ENCODE data around the gene ELFN1. TPM values are rescaled to one million over a fixed set of nuclear protein-coding genes. Genes with fewer than 3 reads are reported as not detected.
"Not testable (repeated sequence)": the region's sequence is repeated elsewhere in the genome, so short reads cannot be mapped to it uniquely, and the experiment has no call there.

Gene ELFN1
- total RNA-seq, 2 donors from 2014 or later = 0.11 TPM; not detected in 1

DNA sequence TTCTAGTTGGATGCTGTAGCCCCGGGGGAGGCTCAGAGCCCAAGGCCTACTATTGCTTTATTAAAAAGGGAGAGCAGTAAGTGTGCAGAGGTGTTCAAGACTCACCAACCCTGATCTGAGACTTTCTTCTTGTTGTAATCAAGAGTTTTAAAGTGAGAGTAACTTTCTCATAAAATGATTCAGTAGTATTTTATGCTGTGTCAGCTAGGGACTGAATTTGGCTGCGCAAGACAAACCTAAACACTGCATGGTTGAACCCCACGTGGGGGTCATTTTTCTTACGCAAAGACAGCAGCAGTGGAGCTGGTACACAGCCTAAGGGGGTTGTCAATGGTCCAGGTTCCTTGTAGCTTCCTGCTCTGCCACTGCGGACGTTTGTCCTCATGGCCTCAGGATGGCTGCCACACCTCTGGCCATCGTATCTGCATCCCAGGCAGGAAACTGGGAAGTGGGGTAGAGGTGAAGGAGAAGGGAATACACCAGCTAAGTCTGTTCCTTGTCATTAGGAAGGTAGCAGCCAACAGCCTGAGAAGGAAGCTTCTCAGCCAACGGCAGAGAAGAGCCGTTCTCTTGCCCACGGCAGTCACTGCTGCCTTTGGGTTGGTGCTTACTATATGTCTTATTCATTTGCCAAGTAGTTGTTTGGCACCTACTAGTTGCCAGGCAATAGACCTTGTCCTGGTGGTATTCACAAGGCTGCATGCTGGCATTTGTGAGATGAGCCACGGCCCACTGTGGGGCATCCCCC is 44.7 kb downstream of the ELFN1 start:
- H3K27me3 Mint-ChIP-seq = peaks cover 0 to 8% of the 10 kb centered on the region in 2 donors
- DNase-seq (ENCODE audit: low spot score) = no peak
- H3K4me1 Mint-ChIP-seq (ENCODE audit: low read depth in 2 of 2) = no peaks in the 10 kb centered on the region
- no peak overlapping the region for H3K4me3 Mint-ChIP-seq
- no peaks in the 10 kb centered on the region for H3K9me3 Mint-ChIP-seq
- H3K36me3 Mint-ChIP-seq = no peaks in the 10 kb centered on the region
- no peak for ATAC-seq
- no peak overlapping the region for H3K27ac Mint-ChIP-seq

DNA sequence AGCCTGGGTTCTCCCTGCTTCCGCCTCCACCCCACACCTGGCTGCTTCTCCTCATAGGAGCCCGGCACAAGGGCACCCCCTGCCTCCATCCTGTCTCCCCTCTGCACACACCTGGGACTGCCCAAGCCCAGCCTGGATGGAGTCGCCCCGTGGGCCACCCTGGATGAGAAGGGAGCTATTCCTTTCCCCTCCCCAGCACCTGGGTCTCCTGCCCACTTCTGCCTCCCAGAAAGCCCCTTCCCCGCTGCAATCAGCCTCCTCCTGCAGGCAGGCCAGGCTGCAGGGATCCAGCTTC is 45.2 kb downstream of the ELFN1 start:
- Mint-ChIP-seq H3K27ac (no peak overlapping the region), H3K4me1 (ENCODE audit: low read depth in 2 of 2) (no peaks in the 10 kb centered on the region), H3K9me3 (no peaks in the 10 kb centered on the region), H3K27me3 (peaks cover 0 to 8% of the 10 kb centered on the region in 2 donors), H3K36me3 (no peaks in the 10 kb centered on the region), H3K4me3 (no peak overlapping the region)
- no peak for ATAC-seq
- DNase-seq (ENCODE audit: low spot score) = no peak

DNA sequence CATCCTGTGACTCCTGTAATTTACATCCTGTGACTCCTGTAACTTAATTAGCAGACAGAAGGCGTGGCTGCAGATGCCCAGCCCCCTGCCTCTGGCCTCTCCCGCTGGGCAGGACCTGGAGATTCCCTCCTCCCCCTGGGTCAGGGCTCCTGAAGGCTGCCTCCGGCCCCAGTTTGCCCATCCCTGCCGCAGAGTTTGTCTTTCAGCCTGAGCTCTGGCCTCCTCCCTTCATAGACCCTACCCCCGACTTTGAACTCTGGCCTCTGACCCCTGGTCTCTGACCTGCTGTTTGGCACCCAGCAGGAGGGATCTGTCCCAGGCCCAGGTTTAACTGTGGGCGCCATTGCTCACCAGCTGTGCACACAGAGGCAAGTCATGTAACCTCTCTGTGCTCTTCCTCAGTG is 45.6 kb downstream of the ELFN1 start:
- no peak overlapping the region for H3K27ac Mint-ChIP-seq
- H3K9me3 Mint-ChIP-seq = no peaks in the 10 kb centered on the region
- no peaks in the 10 kb centered on the region for H3K36me3 Mint-ChIP-seq
- H3K27me3 Mint-ChIP-seq = peaks cover 0 to 8% of the 10 kb centered on the region in 2 donors
- DNase-seq (ENCODE audit: low spot score) (no peak), ATAC-seq (no peak)
- no peaks in the 10 kb centered on the region for H3K4me1 Mint-ChIP-seq (ENCODE audit: low read depth in 2 of 2)
- H3K4me3 Mint-ChIP-seq = no peak overlapping the region

DNA sequence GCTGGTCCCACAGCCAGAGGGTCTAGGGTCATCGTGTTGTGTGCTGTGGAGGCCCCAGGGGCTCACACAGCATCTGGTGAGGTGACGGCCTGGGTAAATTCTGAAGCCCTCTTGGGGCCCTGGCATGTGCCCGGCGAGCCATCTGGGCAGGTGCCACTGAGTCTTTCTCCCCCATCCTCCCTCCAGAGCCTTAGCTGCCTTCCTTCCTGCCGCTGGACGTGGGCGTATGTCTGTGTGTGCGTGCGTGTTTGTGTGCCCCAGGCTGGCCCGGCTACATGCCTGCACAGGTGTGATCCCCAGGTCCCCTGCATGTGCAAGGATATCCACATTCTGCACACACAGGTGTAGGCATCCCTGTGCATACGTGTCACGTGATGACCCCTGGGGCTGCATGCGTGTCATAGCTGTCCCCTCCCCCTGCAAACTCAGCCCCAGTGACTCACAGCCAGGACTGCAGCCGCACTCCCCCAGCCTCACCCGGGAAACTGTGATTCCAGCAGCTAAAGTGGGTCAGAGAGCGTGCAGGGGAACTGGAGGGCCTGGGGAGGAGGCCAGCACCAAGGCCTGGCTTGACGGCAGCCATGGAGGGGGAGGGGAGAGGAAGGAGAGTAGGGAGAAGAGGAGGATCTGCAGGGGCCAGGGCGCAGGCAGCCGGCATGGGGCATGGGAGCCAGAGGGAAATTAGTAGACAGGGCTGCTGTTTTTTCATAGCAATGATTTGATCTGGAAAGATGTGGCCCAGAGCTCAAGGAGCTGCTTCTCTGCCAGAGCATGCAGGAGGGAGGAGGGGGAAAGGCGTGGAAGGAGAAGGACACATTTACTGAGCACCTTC is 46.4 kb downstream of the ELFN1 start:
- no peaks in the 10 kb centered on the region for H3K36me3 Mint-ChIP-seq
- no peak overlapping the region for H3K27ac Mint-ChIP-seq
- ATAC-seq = no peak
- H3K27me3 Mint-ChIP-seq = peaks cover 0 to 8% of the 10 kb centered on the region in 2 donors
- no peak overlapping the region for H3K4me3 Mint-ChIP-seq
- H3K9me3 Mint-ChIP-seq = no peaks in the 10 kb centered on the region
- no peaks in the 10 kb centered on the region for H3K4me1 Mint-ChIP-seq (ENCODE audit: low read depth in 2 of 2)
- no peak for DNase-seq (ENCODE audit: low spot score)

DNA sequence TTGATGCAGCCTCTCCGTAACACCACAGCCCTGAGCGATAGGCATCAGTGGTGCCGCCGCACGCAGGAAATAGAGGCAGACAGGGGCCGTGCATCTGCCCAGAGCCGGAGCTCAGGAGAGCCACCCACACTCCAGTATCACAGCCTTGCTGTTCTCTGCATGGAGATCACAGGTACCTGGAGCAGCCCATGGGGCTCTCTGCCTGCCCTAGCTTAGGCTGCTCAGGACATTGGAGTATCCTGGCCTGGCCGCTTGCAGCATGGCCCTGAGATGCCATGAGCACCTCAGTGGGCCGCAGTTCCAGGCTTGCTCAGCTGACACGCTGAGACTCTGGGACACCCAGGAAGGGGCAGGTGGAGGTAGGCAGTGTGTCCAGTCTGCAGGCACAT is 47.0 kb downstream of the ELFN1 start:
- DNase-seq (ENCODE audit: low spot score) (no peak), ATAC-seq (no peak)
- Mint-ChIP-seq H3K9me3 (no peaks in the 10 kb centered on the region), H3K4me3 (no peak overlapping the region), H3K27ac (no peak overlapping the region), H3K36me3 (no peaks in the 10 kb centered on the region), H3K27me3 (peaks cover 0 to 8% of the 10 kb centered on the region in 2 donors), H3K4me1 (ENCODE audit: low read depth in 2 of 2) (no peaks in the 10 kb centered on the region)

DNA sequence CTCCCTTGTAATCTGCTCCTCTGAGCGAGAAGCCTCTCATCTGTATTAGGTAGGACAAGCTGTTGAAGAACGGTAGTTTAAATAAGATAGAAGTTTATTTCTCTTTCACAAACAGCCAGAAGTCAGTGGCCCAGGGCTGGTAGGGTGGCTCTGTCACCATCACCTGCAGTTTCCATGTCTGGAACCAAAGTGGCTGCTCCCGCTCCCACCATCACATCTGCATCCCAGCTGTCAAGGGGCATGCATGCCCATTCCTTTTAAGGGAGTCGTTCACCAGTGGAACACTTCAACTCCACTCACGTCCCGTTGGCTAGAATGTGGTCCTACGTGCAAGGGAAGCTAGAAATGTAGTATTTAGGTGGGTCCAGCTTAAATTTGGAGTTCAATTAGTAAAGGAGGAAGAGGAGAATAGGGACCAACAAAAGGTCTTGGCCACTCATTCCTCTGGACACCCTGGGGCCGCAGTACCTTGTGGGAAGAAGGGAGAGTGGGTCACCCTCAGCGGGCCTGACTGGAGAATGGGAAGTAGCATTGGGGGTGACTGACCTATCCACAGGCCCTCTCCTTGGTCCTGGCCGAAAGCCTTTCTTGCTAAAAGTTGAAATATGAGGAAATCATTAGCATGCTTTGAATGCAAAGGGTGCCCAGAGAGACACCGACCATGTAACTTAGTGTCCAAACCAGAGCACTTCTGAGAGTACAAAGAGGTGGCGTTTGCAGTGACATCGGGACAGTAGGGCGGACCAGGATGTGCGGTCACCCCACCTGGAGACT is 48.0 kb downstream of the ELFN1 start:
- DNase-seq (ENCODE audit: low spot score) = no peak
- Mint-ChIP-seq H3K27me3 (peaks cover 0 to 6% of the 10 kb centered on the region in 2 donors), H3K9me3 (no peaks in the 10 kb centered on the region), H3K4me1 (ENCODE audit: low read depth in 2 of 2) (no peaks in the 10 kb centered on the region), H3K36me3 (no peaks in the 10 kb centered on the region), H3K27ac (no peak overlapping the region), H3K4me3 (no peak overlapping the region)
- ATAC-seq = no peak

DNA sequence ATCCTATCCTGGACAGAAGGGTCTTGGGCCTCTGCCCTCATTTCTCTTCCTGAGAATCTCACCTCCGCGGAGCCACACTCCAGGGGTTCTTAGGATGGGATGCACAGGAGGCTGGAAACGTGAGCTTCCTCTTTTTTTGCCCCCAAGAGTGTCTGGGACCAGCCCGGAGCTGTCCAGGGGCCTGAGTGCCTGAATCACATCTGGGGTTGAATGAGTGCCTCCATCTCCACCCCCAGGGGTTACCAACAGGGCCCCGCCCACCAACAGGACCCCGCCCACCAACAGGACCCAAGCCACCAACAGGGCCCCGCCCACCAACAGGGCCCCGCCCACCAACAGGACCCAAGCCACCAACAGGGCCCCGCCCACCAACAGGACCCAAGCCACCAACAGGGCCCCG is 48.8 kb downstream of the ELFN1 start:
- not testable (repeated sequence) for H3K27ac Mint-ChIP-seq; DNase-seq (ENCODE audit: low spot score); H3K9me3 Mint-ChIP-seq; H3K36me3 Mint-ChIP-seq; H3K27me3 Mint-ChIP-seq; ATAC-seq; H3K4me1 Mint-ChIP-seq (ENCODE audit: low read depth in 2 of 2); H3K4me3 Mint-ChIP-seq

DNA sequence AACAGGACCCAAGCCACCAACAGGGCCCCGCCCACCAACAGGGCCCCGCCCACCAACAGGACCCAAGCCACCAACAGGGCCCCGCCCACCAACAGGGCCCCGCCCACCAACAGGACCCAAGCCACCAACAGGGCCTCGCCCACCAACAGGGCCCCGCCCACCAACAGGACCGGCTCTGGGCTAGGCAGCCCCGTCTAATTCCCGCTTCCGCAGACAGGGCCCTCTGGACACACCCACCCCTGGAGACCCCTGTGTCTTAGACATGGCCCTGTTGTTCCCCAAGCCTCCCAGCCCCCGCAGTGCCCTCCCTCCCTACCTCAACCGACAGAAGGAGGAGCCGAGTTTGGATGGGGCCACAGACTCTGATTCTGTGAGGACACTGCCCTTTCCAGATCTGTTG is 49.2 kb downstream of the ELFN1 start:
- not testable (repeated sequence) for DNase-seq (ENCODE audit: low spot score); H3K27me3 Mint-ChIP-seq; H3K36me3 Mint-ChIP-seq; H3K9me3 Mint-ChIP-seq; H3K4me1 Mint-ChIP-seq (ENCODE audit: low read depth in 2 of 2); H3K27ac Mint-ChIP-seq; H3K4me3 Mint-ChIP-seq; ATAC-seq

DNA sequence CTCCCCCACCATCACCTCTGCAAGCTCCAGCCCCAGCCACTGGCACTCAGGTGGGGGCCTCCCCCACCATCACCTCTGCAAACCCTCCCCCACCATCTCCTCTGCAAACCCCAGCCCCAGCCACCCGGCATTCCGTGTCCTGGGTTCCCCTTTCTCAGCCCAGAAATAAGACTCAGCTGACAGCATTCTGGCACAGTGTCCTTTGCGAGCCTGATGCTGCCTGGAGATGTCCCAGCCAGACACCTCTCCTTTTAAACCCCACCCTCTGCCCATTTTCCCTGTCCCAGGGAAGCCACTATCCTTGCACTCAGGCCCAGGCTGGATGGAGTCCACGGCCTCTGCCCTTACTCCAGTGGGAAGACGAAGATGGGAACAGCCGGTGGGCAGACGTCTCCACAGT is 49.8 kb downstream of the ELFN1 start:
- Mint-ChIP-seq H3K27ac (no peak overlapping the region), H3K27me3 (peaks cover 0 to 5% of the 10 kb centered on the region in 2 donors), H3K4me3 (no peak overlapping the region), H3K36me3 (no peaks in the 10 kb centered on the region), H3K4me1 (ENCODE audit: low read depth in 2 of 2) (peaks cover 0 to 4% of the 10 kb centered on the region in 2 donors), H3K9me3 (no peaks in the 10 kb centered on the region)
- ATAC-seq = no peak
- no peak for DNase-seq (ENCODE audit: low spot score)

DNA sequence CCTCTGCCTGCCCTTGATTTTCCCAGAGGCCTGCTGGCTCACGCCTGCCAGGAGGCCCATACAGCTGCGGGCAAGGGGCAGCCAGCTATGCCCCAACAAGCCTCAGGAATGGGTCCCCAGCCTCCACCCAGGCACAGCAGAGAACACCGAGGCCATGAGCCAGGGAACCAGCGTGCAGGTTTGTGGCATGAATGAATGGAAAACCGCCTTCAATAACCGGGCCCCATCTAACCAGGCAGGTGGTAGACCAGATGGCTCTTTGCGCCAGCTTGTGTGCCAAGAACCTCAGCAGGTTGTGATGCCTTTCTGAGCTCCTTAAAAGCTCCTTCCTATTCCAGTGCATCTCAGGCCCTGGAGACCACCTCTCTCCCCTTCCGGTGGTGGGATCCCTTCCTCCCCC is 50.2 kb downstream of the ELFN1 start:
- Mint-ChIP-seq H3K27me3 (peaks cover 0 to 5% of the 10 kb centered on the region in 2 donors), H3K9me3 (no peaks in the 10 kb centered on the region), H3K36me3 (no peaks in the 10 kb centered on the region), H3K27ac (no peak overlapping the region), H3K4me3 (no peak overlapping the region), H3K4me1 (ENCODE audit: low read depth in 2 of 2) (peaks cover 0 to 4% of the 10 kb centered on the region in 2 donors)
- ATAC-seq = no peak
- no peak for DNase-seq (ENCODE audit: low spot score)

DNA sequence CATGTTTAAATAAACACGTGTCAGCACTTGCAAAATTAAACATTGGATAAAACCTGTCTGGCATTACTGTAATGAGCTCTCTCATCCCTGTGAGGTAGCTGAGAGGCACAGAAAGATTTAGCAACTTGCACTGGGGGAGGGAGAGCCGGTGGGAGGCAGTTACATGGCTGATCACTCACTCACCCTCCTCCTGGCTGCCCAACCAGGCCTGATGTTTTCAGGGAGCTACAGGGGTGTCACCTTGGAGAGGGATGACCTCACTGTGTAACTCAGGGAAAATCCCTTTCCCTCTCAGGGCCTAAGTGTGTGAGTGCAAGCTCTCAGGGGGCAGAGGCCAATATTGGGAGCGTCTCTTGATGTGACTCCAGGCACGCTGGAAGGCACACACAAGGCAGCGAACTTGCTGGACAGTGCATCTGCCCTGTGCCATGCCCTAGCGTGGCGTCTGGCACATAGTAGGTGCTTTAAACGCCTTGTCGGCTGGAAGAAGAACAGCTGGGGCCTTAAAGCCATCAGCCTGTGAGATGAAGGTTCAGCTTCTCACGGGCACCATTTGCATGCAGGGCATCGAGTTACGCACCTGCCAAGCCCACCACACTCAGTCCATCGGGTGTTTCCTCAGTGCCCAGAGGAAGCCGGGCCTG is 51.1 kb downstream of the ELFN1 start:
- no peak overlapping the region for H3K4me3 Mint-ChIP-seq
- H3K4me1 Mint-ChIP-seq (ENCODE audit: low read depth in 2 of 2) = peaks cover 0 to 4% of the 10 kb centered on the region in 2 donors
- no peak for DNase-seq (ENCODE audit: low spot score)
- H3K36me3 Mint-ChIP-seq = no peaks in the 10 kb centered on the region
- H3K27ac Mint-ChIP-seq = no peak overlapping the region
- peaks cover 7% of the 10 kb centered on the region in 2 donors for H3K27me3 Mint-ChIP-seq
- H3K9me3 Mint-ChIP-seq = no peaks in the 10 kb centered on the region
- ATAC-seq = no peak

DNA sequence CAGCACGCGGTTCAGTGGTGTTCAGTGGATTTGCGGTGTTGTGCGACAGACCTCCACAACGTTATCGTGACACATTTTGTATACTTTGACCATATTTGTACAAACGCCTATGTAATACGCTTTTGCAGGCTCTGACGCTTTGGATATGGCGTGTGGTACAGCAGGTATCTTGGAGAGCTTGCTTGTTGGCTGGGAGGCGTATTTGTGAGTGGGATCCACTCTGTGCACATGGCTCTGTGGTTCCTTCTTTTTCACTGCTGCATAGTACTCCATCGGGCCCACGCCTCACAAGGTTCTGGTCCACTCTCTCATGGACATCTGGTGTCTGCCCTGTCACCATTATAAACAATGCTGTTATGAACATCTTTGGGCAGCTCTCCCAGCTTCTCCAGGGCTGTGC is 53.2 kb downstream of the ELFN1 start:
- no peaks in the 10 kb centered on the region for H3K36me3 Mint-ChIP-seq
- H3K9me3 Mint-ChIP-seq = no peaks in the 10 kb centered on the region
- H3K4me1 Mint-ChIP-seq (ENCODE audit: low read depth in 2 of 2) = peaks cover 0 to 4% of the 10 kb centered on the region in 2 donors
- no peak overlapping the region for H3K4me3 Mint-ChIP-seq
- DNase-seq (ENCODE audit: low spot score) (no peak), ATAC-seq (no peak)
- no peak overlapping the region for H3K27ac Mint-ChIP-seq
- H3K27me3 Mint-ChIP-seq = peaks cover 4 to 7% of the 10 kb centered on the region in 2 donors

DNA sequence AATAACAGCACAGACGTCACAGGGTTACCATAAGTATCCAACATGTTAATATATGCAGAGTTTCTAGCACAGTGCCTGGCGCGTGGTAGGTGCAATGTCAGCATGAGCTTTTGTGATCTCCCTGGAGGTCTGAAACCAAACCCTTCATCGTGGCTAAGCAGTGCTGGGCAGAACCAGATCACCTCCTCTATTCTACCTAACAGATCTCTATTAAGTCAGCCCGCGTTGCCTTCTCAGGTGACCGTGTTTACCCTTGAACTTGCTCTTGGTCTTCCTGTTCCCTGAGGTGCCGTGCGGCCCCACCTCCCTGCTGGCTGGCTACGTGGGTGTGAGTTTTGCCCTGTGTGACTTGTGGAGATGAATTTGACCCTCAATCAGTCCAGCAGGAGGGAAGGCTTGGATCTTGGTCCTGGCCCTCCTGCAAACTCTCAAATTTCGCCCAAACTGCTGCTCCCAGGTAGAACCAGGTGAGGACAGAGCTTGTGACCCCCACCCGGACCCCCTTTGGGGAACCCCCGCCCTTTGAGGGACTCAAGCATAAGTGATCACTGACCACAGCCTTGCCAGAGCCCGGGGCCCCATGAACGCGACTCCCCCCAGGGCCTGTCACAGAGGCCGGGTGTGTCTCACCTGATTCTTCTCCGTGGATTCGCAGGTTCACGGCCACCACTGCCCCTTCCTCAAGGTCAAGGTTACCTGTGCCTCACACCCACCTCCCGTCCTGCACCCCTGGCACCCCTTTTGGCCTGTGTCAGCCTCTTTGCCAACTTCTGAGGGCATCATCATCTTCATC is 54.2 kb downstream of the ELFN1 start:
- Mint-ChIP-seq H3K27me3 (peaks cover 4 to 7% of the 10 kb centered on the region in 2 donors), H3K9me3 (no peaks in the 10 kb centered on the region), H3K4me1 (ENCODE audit: low read depth in 2 of 2) (peaks cover 0 to 4% of the 10 kb centered on the region in 2 donors), H3K36me3 (no peaks in the 10 kb centered on the region), H3K4me3 (no peak overlapping the region), H3K27ac (no peak overlapping the region)
- DNase-seq (ENCODE audit: low spot score) (no peak), ATAC-seq (no peak)

Data from natural killer cell treated with Interleukin-12 subunit alpha and Interleukin-12 subunit beta and Interleukin-15 and Interleukin-18, amount 100 ng/mL, for 72 hours (primary cell).